ENCODE results near the gene RTN4R.

Gene RTN4R

DNA sequence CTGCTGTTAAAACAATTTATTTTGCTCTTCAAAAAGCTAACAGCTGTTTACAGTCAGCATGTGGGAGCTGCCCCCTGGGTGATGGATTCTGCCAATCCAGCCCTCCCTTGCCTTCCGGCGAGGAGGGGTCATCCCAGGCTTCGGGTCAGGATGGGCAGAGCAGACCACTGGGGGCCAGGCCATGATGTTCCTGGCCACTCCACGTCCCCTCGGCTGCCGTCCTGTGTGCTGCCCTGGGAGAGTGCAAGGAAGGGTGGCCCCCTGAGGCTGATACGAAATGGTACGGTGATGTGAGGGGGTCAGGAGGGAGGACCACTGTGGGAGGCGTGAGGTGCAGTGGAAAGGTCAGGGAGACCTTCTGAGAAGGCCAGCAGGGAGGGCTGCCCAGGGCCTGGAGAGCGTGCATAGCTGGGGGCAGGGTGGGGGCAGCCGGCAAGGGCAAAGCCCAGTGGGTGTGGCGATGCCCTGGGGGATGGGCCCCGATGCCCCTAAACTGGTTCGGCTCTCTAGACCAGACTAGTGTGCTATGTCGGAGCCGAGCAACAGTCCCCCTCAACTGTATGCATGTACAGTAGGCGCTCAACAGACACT is 41.3 kb downstream of the RTN4R start:
- DNase-seq: no peak

DNA sequence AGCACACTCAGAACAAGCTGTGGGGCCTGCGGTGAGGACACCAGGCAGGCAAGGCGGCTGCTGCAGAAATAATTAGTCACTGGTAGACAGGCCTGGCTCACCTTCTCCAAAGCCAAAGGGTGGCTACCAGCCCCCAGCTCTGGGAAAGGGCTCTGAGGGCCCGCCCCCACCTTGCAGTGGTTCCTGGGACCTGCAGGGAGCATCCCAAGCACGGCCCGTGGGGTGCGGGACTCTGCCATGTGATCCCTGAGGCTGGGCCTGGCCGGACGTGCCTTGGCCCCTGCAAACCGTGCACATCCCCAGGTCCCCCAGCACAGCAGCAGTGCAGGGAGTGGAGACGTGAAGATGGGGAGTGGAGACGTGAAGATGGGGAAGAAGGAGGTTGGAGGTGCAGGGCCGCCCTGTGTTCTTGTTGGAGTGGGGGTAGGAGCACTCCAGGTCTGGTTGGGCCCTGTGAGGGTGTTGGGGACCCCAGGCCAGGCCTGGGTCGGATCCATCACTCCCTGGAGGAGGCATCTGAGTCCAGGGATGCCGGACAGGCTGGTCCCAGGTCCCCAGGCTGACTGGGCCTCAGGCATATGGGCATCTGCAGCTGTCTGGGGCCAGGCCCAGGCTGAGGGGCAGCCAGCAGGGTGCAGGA is 41.9 kb downstream of the RTN4R start:
- DNase-seq: no peak

DNA sequence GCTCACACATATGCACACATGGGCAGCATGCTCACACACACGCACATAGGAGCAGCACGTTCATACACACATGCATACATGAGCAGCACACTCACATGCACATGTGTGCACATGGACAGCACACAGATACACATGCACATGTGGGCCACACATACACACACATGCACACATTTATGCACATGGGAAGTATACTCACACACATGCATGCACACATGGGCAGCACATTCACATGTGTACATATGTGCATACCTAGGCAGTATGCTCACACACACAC is 42.5 kb downstream of the RTN4R start:
- no peak for DNase-seq

DNA sequence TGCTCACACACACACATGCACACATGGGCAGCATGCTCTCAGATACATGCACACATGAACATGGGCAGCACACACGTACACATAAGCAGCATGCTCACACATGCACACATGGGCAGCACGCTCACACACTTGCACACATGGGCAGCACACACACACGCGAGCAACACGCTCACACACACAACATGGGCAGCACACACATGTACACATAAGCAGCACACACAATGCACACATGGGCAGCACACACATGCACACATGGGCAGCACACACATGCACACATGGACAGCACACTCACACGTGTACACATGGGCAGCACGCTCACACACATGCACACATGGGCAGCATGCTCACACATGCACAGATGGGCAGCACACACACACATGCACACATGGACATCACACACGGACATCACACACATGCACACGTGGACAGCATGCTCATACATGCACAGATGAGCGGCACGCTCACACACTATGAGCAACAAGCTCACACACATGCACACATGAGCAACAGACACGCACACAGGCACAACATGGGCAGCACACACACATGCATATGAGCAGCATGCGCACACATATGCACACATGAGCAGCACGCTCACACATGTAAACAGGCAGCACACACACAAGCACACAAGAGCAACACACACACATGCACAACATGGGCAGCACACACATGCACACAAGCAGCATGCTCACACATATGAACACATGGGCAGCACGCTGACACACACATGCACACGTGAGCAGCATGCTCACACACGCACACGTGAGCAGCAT is 43.0 kb downstream of the RTN4R start:
- no peak for DNase-seq

DNA sequence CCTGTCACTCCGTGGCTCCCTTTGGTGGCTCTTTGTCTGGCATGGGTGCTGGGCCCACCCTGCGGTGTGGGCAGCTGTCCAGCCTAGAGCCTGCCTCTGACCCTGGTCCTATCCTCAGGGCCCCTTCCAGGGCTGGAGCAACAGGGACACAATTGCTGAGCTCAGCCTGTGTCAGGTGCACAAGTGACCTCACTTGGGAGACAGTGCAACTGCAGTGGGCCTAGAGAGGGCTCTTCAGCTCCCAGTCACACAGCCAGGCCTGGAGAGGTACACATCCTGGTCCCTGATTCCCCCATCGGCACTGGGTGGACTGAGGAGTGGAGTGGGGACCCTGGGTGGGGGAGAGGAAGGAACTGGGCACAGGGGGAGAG is 43.9 kb downstream of the RTN4R start:
- DNase-seq: no peak

DNA sequence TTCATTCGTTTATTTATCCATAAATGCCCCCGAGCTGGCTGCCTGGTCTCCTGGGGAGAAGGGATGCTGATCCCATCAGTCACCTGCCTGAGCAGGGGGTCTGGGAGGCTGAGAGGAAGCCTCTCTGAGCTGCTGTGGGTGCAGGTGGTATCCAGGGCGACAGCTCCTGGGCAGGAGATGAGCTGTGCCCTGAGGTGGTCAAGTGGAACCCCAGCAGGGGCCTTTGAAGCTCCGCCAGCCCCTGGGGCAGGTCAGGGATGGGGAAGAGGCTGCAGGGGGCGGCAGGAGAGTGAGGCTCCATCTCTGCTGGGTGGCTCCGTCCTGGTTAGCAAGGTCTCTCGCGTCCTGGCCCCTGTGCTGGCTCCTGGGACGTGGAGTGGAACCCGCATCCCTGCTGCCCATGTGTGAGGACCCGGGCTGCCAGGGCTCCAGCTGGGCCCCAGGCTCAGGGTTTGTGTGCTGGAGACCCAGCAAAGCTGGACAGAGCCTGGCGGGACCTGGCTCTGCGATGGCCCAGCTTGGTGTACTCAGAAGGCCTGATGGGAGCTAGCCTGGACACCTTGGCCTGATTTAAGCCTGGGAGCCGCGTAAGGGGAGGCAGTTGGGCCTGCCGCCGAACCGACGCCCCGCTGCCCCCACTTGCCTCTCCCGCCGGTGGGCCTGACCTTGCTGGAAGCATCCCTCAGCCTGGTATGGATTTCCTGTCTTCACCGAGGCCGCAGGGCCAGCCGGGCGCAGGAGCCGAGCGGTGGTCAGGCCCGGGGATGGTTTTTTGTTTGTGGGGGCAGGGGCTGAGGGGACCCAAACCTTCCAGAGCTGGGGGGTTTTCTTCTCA is 44.5 kb downstream of the RTN4R start:
- peak; percentile 92 for DNase-seq

DNA sequence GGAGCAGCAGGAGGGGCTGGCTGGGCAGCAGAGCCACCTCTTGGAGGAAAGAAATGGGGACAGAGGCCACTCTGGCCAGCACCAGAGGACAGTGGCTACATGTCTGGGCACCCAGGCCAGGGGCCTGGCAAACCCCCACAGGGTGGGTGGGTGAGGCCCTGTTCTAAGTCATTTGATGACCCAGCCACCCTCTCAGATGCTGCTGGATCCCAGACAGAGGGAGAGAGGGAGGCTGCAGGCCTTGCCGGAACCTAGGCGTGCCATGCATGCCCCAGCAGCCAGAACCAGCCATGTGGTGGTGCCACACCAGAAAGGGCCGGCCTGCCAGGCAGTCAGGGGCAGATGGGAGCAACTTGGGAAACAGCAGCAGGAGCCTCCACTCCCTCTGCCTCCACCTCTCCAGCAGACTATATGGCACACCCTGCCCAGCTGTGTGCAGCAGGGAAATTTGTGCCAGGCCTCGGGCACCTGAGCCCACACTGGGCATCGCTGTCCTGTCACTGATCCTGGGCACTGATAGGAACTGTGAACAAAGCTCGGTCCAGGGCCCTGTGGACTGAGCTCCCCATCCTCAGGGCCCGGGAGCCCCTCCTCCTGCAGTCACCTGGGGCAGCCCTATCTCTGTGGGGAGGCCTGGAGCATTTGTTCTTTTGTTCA is 45.2 kb downstream of the RTN4R start:
- DNase-seq: no peak

DNA sequence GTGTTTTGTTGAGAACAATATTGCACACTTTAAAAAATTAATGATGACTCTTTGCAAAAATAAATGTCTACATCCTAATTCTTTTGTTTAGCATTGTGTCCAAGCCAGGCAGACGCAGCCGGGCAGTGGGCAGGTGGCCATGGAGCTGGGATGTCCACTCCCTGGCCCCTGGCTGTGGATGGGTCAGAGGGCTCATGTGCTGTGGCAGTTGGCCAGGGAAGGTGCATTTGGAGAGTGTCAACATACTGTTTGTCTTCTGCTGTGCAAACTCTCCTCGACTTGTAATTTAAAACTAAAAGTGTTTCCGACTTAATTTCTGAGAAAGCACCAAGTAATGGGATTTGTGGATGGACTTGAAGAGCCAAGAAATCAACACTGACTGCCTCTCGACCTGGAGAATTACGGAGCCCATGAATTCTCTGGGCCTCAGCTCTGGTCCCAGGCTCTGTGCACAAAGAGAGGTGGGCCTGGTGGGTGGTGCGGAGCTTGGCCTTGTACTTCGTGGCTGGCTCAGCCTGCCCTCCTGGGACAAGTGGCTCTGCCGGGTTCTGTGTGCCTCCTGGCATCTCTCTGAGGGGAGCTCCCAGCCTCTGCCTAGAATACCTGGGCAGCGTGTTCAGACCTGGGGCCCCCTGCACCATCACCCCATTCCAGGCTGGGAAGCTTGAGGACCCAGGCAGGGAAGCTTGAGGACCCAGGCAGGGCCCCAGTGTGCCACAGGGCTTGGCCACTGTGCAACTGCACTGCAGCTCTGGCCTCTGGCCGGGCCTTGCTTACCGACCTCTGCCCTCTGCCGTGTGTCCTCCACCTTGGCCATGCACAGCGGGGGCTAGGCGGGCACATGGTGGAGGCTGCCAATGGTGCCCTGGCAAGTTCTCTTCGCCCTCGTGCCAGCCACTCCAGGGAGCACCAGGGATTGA is 46.4 kb downstream of the RTN4R start:
- peak; percentile 73 for DNase-seq

DNA sequence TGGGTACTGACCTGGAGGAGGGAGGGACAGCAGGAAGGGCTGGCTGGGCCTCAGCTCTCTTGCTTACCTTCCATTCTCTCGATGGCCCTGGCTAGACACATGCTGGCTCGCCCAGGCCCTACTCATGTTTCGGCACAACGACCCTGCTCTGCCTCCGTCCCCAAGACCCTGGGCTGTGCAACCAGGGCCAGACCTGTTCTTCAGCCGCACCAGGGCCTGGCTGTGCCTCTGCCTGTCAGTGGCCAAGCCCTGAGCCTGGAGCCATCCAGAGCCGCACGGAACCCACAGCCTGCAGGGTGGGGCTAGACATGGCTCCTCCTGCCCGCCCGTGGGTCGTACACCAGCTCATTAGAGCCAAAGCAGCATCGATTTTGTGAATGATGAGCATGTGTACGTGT is 47.5 kb downstream of the RTN4R start:
- DNase-seq: no peak

DNA sequence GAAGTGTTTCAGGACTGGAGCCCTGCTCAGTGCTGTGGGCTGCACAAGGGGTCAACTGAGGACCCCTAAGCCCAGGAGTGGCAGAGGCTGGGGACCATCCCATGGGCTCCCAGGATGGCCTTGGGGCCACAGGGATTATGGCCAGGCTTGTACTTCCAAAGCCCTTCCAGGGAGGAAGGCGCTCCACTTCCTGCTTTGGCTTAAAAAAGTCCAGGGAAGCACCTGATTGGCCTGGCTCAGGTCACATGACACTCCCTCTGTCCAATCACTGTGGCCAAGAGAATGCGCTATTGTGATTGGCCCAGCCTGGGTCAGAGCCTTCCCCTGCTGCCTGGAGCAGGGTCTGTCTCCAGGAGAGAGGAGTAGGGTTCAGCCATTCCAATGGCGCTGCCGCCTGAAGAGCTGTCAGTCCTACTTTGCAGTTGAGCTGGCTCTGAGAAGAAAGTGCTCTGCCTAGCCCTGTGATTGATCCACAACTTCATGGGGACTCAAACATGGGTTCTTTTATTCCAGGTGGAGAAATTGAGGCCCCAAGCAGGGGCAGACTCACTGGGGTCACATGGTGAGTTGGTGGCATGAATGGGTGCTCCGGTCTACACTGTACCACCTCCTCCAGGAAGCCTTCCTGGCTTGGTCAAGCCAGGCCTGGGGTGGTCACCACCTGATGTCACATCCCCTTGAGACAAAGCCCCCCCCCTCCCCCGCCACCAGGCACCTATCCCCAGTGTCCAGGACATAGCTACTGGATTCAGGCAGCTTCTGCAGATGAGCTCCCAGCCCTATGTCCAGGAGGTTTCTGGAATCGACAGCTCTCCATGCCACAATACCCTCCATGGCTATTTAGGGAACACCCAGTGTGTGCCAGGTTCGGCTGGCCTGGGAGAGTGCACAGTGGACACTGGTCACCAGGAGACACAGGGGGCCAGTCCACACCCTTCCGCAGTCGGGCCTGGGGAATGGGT is 48.2 kb downstream of the RTN4R start:
- peak; percentile 8 for DNase-seq

DNA sequence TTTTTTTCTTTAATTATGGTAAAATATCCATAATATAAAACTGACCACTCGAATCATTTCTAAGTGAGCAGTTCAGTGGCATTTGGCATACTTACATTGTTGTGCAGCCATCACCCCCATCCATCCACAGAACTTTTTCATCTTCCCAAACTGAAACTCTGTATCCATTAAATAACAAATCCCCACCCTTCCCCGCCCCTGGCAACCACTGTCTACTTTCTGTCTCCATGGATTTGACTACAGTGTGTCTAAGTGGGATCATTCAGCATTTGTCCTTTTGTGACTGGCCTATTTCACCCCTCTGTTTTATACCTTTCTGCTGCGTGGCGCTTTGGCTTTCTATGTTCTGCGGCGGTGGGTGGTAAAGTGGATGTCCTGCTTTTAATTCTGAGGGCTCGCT is 49.1 kb downstream of the RTN4R start:
- DNase-seq: no peak

DNA sequence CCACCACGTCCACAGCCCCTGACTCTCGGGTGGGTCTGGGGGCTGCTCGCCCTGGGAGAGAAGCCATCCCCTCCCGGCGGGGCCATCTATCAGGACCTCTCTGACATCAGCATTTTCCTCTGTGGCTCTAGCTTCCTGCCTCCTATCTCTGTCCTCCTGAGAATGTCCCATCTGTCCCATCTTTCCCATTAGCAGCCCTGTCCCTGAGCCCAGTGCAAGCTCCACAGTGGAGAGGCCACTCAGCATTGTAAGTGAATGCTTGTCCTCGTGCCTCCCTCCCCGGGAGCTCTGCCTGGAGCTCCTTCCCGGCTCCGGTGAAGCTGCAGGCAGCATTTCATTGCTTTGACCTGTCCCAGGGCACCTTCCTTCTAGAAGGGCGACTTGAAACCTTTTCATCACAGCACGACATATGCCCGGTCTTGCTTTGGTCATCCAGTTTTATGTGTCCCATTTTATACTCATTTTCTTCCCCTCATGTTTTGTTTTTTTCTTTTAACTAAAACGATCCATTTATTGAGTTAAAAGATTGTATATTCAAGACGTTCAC is 49.7 kb downstream of the RTN4R start:
- no peak for DNase-seq

DNA sequence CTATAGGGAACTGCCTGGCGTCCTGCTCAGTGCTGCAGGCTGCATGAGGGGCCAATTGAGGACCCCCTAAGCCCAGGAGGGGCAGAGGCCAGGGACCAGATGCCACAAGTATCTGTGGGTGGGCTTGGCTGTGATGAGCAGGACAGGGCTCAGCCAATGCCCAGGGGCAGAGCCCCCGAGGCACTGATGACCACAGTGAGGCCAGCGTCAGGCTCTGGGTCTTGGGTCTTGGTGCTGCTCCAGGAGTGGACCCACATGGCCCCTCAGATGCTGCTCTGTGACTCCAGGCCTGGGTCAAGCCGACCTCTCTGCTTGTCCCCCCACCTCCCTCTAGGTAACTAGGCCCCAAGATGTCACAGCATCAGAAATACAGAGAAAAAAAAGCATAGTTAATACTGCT is 50.6 kb downstream of the RTN4R start:
- DNase-seq: no peak

DNA sequence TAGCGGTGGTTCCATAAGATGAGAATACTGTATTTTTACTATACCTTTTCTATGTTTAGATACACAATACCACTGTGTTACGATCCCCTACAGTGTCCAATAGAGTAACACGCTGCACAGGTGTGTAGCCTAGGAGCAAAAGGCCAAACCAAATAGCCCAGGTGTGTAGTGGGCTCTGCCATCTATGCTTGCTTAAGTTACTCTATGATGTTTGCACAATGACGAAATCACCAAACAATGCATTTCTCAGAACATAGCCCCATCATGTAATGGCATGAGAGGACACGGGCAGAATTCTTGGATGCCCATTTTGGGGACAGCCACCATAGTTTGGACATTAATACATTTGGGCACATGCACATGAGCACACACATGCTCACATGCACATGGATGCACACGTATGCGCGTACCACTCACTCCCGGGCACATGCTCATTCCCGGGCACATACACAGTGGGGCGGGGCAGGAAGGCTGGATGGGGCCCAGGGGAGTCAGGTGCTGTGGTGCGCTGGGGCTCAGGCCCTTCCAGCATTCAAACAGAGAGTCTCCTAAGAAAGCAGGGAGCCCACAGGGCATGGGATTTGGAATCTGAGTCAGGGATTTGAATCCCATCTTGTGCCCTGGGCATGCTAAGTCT is 51.1 kb downstream of the RTN4R start:
- DNase-seq: no peak

DNA sequence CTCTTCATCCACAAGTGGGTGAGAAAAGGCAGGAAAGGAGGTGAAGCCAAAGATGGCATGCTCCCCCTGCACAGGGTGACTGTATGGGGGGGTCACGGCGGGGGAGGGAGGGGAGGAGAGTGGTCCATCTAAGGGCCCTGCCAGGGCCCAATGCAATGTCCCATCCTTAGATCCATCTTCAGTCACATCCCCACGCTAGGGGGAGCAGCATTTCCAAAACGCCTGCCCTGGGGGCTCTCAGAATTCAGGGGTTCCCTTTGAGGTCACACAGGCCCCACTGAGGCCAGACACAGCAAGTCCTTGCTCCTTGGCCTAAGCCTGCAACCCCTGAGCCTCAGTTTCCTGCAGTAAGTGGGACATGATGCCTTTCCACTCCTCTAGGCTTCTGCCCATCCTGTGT is 52.4 kb downstream of the RTN4R start:
- DNase-seq: no peak

DNA sequence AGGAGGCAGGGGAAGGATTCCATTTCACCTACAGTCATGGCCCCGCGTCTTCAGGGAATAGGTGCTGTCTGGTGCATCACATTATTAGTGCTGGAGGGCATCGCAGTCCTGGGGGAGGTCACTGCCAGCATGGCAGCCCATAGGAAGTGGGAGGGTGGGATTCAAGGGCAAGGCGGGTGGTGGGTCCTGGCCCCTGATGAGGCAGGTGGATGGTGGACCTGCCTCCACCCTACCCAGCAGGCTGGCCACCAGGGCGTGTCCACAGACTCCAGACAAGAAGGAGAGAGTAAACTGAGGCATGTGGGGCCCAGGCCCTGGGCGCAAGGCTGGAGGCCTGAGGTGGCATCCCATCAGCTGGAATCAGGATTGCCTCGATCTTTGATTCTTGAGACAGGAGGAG is 53.3 kb downstream of the RTN4R start:
- DNase-seq: no peak

DNA sequence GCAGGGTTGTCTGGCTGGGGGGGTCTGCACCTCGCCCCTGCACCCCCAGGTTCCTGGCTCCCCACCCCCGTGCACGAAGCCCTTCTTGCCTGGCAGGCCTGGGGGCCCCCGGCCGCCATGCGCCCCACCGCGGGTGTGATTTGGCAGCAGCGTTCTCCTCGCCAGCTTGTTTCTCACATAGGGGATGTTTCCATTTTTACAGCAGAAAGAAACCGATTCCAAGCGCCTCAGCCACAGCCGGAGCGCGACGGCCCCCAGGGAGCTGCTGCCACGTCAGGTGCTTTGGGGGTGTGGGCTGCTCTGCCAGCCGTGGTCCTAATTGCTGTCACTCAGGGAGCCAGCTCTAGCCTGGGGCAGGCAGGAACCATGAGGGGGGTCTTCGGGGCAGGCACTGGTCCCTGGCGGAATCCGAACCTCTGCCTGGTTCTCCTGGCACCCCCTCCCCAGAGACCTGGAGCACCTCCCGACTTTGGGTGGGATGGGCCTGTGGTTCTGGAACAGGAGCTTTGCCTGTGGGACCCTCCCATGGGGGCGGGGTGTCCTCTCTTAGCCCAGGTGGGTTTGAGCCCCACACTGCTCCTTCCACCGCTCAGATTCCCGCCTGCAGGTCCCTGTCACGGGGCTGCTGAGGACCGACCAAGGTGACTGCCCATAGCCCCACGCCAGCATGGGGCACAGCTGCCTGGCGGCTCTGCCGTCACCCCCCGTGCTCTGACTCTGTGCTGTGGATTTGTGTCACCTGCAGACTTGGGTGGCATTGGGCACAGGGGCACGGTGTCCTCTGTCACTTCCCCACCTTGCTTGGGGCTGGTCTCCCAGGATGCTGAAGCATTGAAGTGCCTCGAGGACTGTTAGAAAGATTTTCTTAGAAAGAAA is 54.0 kb downstream of the RTN4R start:
- no peak for DNase-seq

DNA sequence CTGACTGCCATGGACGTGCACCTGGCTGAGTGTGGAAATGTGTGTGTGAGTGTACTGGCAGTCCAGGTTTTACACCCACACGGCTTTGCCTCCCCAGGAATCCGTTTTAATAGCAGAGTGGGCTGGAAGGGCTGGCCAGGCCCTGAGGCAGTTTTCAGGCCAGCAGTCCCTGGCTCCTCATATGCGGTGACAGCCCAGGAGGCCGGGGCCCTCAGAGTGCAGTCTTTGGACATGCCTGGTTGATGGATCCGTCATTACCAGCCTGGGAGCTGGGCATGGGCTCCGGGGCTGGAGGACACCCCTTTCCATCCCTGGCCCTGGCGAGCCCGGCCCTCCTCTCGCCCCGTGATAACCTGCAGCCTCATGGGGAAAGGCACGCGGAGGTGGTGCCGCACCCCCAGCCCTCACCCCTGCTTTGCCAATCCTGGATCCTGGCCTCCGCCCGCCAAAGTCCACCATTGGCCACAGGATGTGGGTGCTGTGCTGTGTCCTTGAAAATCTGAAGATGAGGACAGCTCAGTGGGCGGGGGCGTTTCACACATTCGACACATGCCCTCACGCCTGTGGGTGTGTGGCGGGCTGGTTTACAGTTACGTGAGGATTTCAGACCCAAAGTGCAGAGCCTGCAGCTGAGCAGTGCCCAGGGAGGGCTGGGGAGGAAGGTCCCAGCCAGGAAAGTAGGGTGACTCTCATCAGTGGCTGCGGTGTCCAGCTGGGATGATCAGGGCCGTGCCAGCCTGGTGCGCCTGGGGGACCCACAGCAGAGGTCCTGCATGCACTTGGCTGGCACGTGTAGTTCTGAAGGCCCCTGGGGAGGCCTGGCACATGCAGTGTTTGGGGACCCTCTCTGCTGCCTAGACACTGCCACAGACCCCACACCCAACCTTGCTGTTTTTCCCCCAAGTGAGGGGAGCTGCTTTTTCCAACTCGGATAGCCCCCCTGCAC is 55.1 kb downstream of the RTN4R start:
- no peak for DNase-seq
